Thymus (tissue), 11 donors: ENCODE results near the gene BMPER. TPM values are rescaled to one million over a fixed set of nuclear protein-coding genes. Genes with fewer than 3 reads are reported as not detected.

Experiments used
- DNase-seq, 9 donors: peaks; one replicate each; pipeline ENCODE4 v3.0.0-alpha.2; 2013; ENCODE audit warnings: low spot score in 9 of 9, low read depth in 6 of 9, missing footprints in 1 of 9
- H3K27ac ChIP-seq, 2 donors: one replicate each; pipeline ENCODE4 v1.5.1; 2013; ENCODE audit warnings: control low read depth in 1 of 2, low read depth in 1 of 2, low read length in 1 of 2, mild to moderate bottlenecking in 1 of 2, moderate library complexity in 1 of 2
- H3K27me3 ChIP-seq, 2 donors: one replicate each; pipeline ENCODE4 v1.5.1; 2013; ENCODE audit warnings: low read length in 1 of 2; ENCODE audit not compliant: control insufficient read depth in 2 of 2, insufficient read depth in 1 of 2
- H3K36me3 ChIP-seq, 2 donors: one replicate each; pipeline ENCODE4 v1.5.1; 2013; ENCODE audit warnings: low read length in 1 of 2, mild to moderate bottlenecking in 1 of 2, moderate library complexity in 1 of 2; ENCODE audit not compliant: control insufficient read depth in 2 of 2, insufficient read depth in 2 of 2
- H3K4me1 ChIP-seq, 2 donors: one replicate each; pipeline ENCODE4 v1.5.1; 2013; ENCODE audit warnings: low read length in 2 of 2; ENCODE audit not compliant: control insufficient read depth in 2 of 2, insufficient read depth in 2 of 2
- H3K4me3 ChIP-seq, 2 donors: one replicate each; pipeline ENCODE4 v1.5.1; 2013; ENCODE audit warnings: low read length in 2 of 2, control low read depth in 1 of 2, mild to moderate bottlenecking in 1 of 2
- H3K9me3 ChIP-seq, 2 donors: one replicate each; pipeline ENCODE4 v1.5.1; 2013; ENCODE audit warnings: low read length in 1 of 2, mild to moderate bottlenecking in 1 of 2; ENCODE audit not compliant: control insufficient read depth in 2 of 2, insufficient read depth in 1 of 2
- WGBS: extraction: QIAGEN DNeasy Blood & Tissue Kit; methylation state at CpG from one replicate; pipeline ENCODE4 v1.1.7; 2013; 5-methylcytosine and 5-hydroxymethylcytosine counted together
- polyA plus RNA-seq: library from polyadenylated mRNA; stranded (reverse); fragments of 200-250 nt; gene quantifications from one replicate; pipeline ENCODE4 v1.2.3, GENCODE V29; 2013
- total RNA-seq: library from RNA; stranded (reverse); fragments of 120-200 nt; gene quantifications from one replicate; pipeline ENCODE4 v1.2.4, GENCODE V29; 2013
- donor health status: healthy.

Gene BMPER
- total and polyA plus RNA-seq, 2 donors, result 1.0 to 4.5 TPM

- Histone ChIP-seq H3K4me1 (peaks cover 0 to 5% of the 10 kb centered on the region in 2 donors), H3K27me3 (no peaks in the 10 kb centered on the region), H3K9me3 (no peaks in the 10 kb centered on the region), H3K36me3 (no peaks in the 10 kb centered on the region), H3K4me3 (no peak overlapping the region), H3K27ac (peak overlapping the region in 1 of 2 donors; percentile 68)
- DNase-seq, result peak in 3 of 9 donors; percentile 8 to 21 (median 16)
- WGBS, result 45% methylated on average over 12 of the region's 12 CpGs
Observed at GRCh38 chr7:34133983-34134782, 228.8 kb downstream of the BMPER start.

- Histone ChIP-seq H3K9me3 (no peaks in the 10 kb centered on the region), H3K4me3 (no peak overlapping the region), H3K27me3 (no peaks in the 10 kb centered on the region), H3K4me1 (peaks cover 0 to 5% of the 10 kb centered on the region in 2 donors), H3K36me3 (no peaks in the 10 kb centered on the region), H3K27ac (no peak overlapping the region)
- WGBS, result 55% methylated on average over 4 of the region's 4 CpGs
- DNase-seq, result no peak
Observed at GRCh38 chr7:34135924-34136323, 230.6 kb downstream of the BMPER start.

- Histone ChIP-seq H3K27me3 (no peaks in the 10 kb centered on the region), H3K4me3 (no peak overlapping the region), H3K9me3 (no peaks in the 10 kb centered on the region), H3K4me1 (peaks cover 0 to 5% of the 10 kb centered on the region in 2 donors), H3K36me3 (no peaks in the 10 kb centered on the region), H3K27ac (no peak overlapping the region)
- 79% methylated on average over 5 of the region's 5 CpGs for WGBS
- DNase-seq, result no peak
Observed at GRCh38 chr7:34136698-34137097, 231.4 kb downstream of the BMPER start.

- peaks cover 0 to 5% of the 10 kb centered on the region in 2 donors for H3K4me1 ChIP-seq
- H3K27me3 ChIP-seq, result no peaks in the 10 kb centered on the region
- no peak overlapping the region for H3K27ac ChIP-seq
- no peak overlapping the region for H3K4me3 ChIP-seq
- no peaks in the 10 kb centered on the region for H3K9me3 ChIP-seq
- 69% methylated on average over 4 of the region's 4 CpGs for WGBS
- no peaks in the 10 kb centered on the region for H3K36me3 ChIP-seq
- DNase-seq, result no peak
Observed at GRCh38 chr7:34137176-34137575, 231.8 kb downstream of the BMPER start.

GRCh38 chr7:34138483-34138882, 233.1 kb downstream of the BMPER start:
- DNase-seq, result no peak
- Histone ChIP-seq H3K27ac (no peak overlapping the region), H3K9me3 (no peaks in the 10 kb centered on the region), H3K4me1 (peaks cover 0 to under 1% of the 10 kb centered on the region in 2 donors), H3K36me3 (no peaks in the 10 kb centered on the region), H3K4me3 (no peak overlapping the region), H3K27me3 (no peaks in the 10 kb centered on the region)
- 82% methylated on average over 2 of the region's 2 CpGs for WGBS

- Histone ChIP-seq H3K27me3 (no peaks in the 10 kb centered on the region), H3K4me1 (no peaks in the 10 kb centered on the region), H3K4me3 (no peak overlapping the region), H3K9me3 (no peaks in the 10 kb centered on the region), H3K36me3 (no peaks in the 10 kb centered on the region), H3K27ac (no peak overlapping the region)
- no peak for DNase-seq
- WGBS, result 93% methylated on average over 3 of the region's 3 CpGs
Observed at GRCh38 chr7:34139086-34139485, 233.7 kb downstream of the BMPER start.

GRCh38 chr7:34140066-34140465, 234.7 kb downstream of the BMPER start:
- no peaks in the 10 kb centered on the region for H3K36me3 ChIP-seq
- no peaks in the 10 kb centered on the region for H3K9me3 ChIP-seq
- no peaks in the 10 kb centered on the region for H3K4me1 ChIP-seq
- WGBS, result 92% methylated on average over 4 of the region's 4 CpGs
- no peak overlapping the region for H3K4me3 ChIP-seq
- DNase-seq, result no peak
- H3K27me3 ChIP-seq, result no peaks in the 10 kb centered on the region
- H3K27ac ChIP-seq, result no peak overlapping the region

GRCh38 chr7:34143402-34143801, 238.1 kb downstream of the BMPER start:
- H3K4me3 ChIP-seq, result no peak overlapping the region
- no peak overlapping the region for H3K27ac ChIP-seq
- WGBS, result 92% methylated on average over 2 of the region's 2 CpGs
- no peak for DNase-seq
- H3K4me1 ChIP-seq, result no peaks in the 10 kb centered on the region
- no peaks in the 10 kb centered on the region for H3K9me3 ChIP-seq
- no peaks in the 10 kb centered on the region for H3K27me3 ChIP-seq
- no peaks in the 10 kb centered on the region for H3K36me3 ChIP-seq

GRCh38 chr7:34145603-34146002, 240.3 kb downstream of the BMPER start:
- Histone ChIP-seq H3K27ac (no peak overlapping the region), H3K4me3 (no peak overlapping the region), H3K4me1 (no peaks in the 10 kb centered on the region), H3K9me3 (no peaks in the 10 kb centered on the region), H3K36me3 (no peaks in the 10 kb centered on the region), H3K27me3 (no peaks in the 10 kb centered on the region)
- DNase-seq, result no peak
- WGBS, result 83% methylated on average over 1 of the region's 1 CpG
